Liver (tissue), 9 donors: Measurements from ENCODE around the gene F2RL1. TPM values are rescaled to one million over a fixed set of nuclear protein-coding genes. Genes with fewer than 3 reads are reported as not detected.
"Not testable (repeated sequence)": the region's sequence is repeated elsewhere in the genome, so short reads cannot be mapped to it uniquely, and the experiment has no call there.

ENCODE experiments used
- DNase-seq: peaks from one replicate; pipeline ENCODE4 v3.0.0-alpha.2; 2017; ENCODE audit warnings: low spot score
- H3K27ac ChIP-seq, 2 donors: one replicate each; pipeline ENCODE4 v1.7.0; 2013; ENCODE audit warnings: inconsistent platforms in 2 of 2, low read length in 2 of 2, control low read depth in 1 of 2, low read depth in 1 of 2, mild to moderate bottlenecking in 1 of 2
- H3K27me3 ChIP-seq, 4 donors: one replicate each; pipeline versions ENCODE4 v1.6.1 to v1.7.0; 2013; ENCODE audit warnings: low read length in 3 of 4, inconsistent platforms in 1 of 4, mild to moderate bottlenecking in 1 of 4, moderate library complexity in 1 of 4; ENCODE audit not compliant: control insufficient read depth in 4 of 4, insufficient read depth in 4 of 4
- H3K36me3 ChIP-seq, 4 donors: one replicate each; pipeline versions ENCODE4 v1.6.1 to v1.7.0; 2013; ENCODE audit warnings: low read length in 3 of 4, mild to moderate bottlenecking in 3 of 4, low read depth in 1 of 4, moderate library complexity in 1 of 4; ENCODE audit not compliant: control insufficient read depth in 4 of 4, insufficient read depth in 3 of 4
- H3K4me1 ChIP-seq, 4 donors: one replicate each; pipeline versions ENCODE4 v1.6.1 to v1.7.0; 2013; ENCODE audit warnings: low read length in 3 of 4, mild to moderate bottlenecking in 3 of 4, moderate library complexity in 1 of 4; ENCODE audit not compliant: control insufficient read depth in 4 of 4, insufficient read depth in 4 of 4
- H3K4me3 ChIP-seq, 3 donors: one replicate each; pipeline versions ENCODE4 v1.6.1 to v1.7.0; 2013; ENCODE audit warnings: low read length in 3 of 3, control low read depth in 1 of 3, low read depth in 1 of 3, mild to moderate bottlenecking in 1 of 3
- H3K9ac ChIP-seq, 2 donors: one replicate each; pipeline ENCODE4 v1.7.0; 2013; ENCODE audit warnings: low read length in 2 of 2, mild to moderate bottlenecking in 2 of 2, moderate library complexity in 2 of 2, control low read depth in 1 of 2, low read depth in 1 of 2
- H3K9me3 ChIP-seq, 4 donors: one replicate each; pipeline versions ENCODE4 v1.6.1 to v1.7.0; 2013; ENCODE audit warnings: low read length in 3 of 4; ENCODE audit not compliant: control insufficient read depth in 4 of 4
- EGR1 ChIP-seq, 2 donors: IDR thresholded peaks; 2 replicates each; pipeline ENCODE4 v1.6.1; 2016 to 2018; ENCODE audit warnings: antibody characterized with exemption in 2 of 2, low read depth in 2 of 2
- FOXA1 ChIP-seq: IDR thresholded peaks from 2 replicates; pipeline ENCODE4 v1.6.1; 2016; ENCODE audit warnings: antibody characterized with exemption
- FOXA2 ChIP-seq: IDR thresholded peaks from 2 replicates; pipeline ENCODE4 v1.6.1; 2016; ENCODE audit warnings: antibody characterized with exemption
- GABPA ChIP-seq, 2 donors: IDR thresholded peaks in 1 of 2; conservative IDR thresholded peaks in 1 of 2; 2 replicates each; pipeline ENCODE4 v1.6.1; 2016; ENCODE audit warnings: antibody characterized with exemption in 2 of 2, mild to moderate bottlenecking in 1 of 2, moderate library complexity in 1 of 2
- HNF4A ChIP-seq, 2 donors: conservative IDR thresholded peaks; 2 replicates each; pipeline ENCODE4 v1.6.1; 2016; ENCODE audit warnings: antibody characterized with exemption in 2 of 2, mild to moderate bottlenecking in 2 of 2
- JUND ChIP-seq, 2 donors: IDR thresholded peaks; 2 replicates each; pipeline ENCODE4 v1.6.1; 2016; ENCODE audit warnings: antibody characterized with exemption in 2 of 2
- MAX ChIP-seq: IDR thresholded peaks from 2 replicates; pipeline ENCODE4 v1.6.1; 2016; ENCODE audit warnings: antibody characterized with exemption
- RAD21 ChIP-seq, 2 donors: IDR thresholded peaks; 2 replicates each; pipeline ENCODE4 v1.6.1; 2016; ENCODE audit warnings: antibody characterized with exemption in 2 of 2, mild to moderate bottlenecking in 2 of 2
- RXRA ChIP-seq, 2 donors: IDR thresholded peaks; 2 replicates each; pipeline ENCODE4 v1.6.1; 2017 to 2018; ENCODE audit warnings: antibody characterized with exemption in 2 of 2, mild to moderate bottlenecking in 1 of 2
- SP1 ChIP-seq: IDR thresholded peaks from 2 replicates; pipeline ENCODE4 v1.6.1; 2018; ENCODE audit warnings: antibody characterized with exemption, mild to moderate bottlenecking
- TAF1 ChIP-seq: conservative IDR thresholded peaks from 2 replicates; pipeline ENCODE4 v1.6.1; 2016; ENCODE audit warnings: antibody characterized with exemption, mild to moderate bottlenecking
- YY1 ChIP-seq: IDR thresholded peaks from 2 replicates; pipeline ENCODE4 v1.6.1; 2016; ENCODE audit warnings: antibody characterized with exemption, mild to moderate bottlenecking
- WGBS: extraction: QIAGEN DNeasy Blood & Tissue Kit; methylation state at CpG from one replicate; pipeline ENCODE4 v1.1.7; 2013; 5-methylcytosine and 5-hydroxymethylcytosine counted together
- polyA plus RNA-seq, 2 donors: library from polyadenylated mRNA; stranded (reverse) in 1 of 2; unstranded in 1 of 2; fragments of 200-250 nt in 1 of 2; fragments of >200 nt in 1 of 2; fragmentation: Nextera tagmentation in 1 of 2; extraction: Ambion mirVana in 1 of 2; gene quantifications; one replicate each; pipeline versions ENCODE4 v1.2.1 to v1.2.3, GENCODE V29; 2013 to 2015
- total RNA-seq, 2 donors: library from RNA; depleted of rRNA; stranded (reverse); fragments of >200 nt; gene quantifications; one replicate each; pipeline ENCODE4 v1.2.3, GENCODE V29; 2014
- TF ChIP-seq, protein P1 (sequence below): fragments of 150-350 bp; IDR thresholded peaks from 2 replicates; pipeline ENCODE4 v1.5.1; 2017; ENCODE audit warnings: improper control_type of control experiment, low read depth, low read length; ENCODE audit not compliant: missing input control
- TF ChIP-seq, protein P2 (sequence below): IDR thresholded peaks from 2 replicates; pipeline ENCODE4 v1.6.1; 2016; ENCODE audit warnings: antibody characterized with exemption
- TF ChIP-seq, protein P3 (sequence below): IDR thresholded peaks from 2 replicates; pipeline ENCODE4 v1.6.1; 2016; ENCODE audit warnings: antibody characterized with exemption, mild to moderate bottlenecking
- donor health status: healthy.
- donor health status: healthy.
- donor health status: healthy.
- donor health status: healthy.
- donor health status: healthy.

The F2RL1 gene
- total and polyA plus RNA-seq, 4 donors, result 3.1 to 8.9 (median 5.7) TPM

- 95% methylated on average over 4 of the region's 4 CpGs for WGBS
- not testable (repeated sequence) for H3K36me3 ChIP-seq, H3K9ac ChIP-seq, H3K4me1 ChIP-seq, H3K27me3 ChIP-seq, H3K4me3 ChIP-seq, H3K9me3 ChIP-seq, H3K27ac ChIP-seq, DNase-seq
Measured at GRCh38 chr5:76780616-76781015, 38.2 kb upstream of the F2RL1 start.

DNA sequence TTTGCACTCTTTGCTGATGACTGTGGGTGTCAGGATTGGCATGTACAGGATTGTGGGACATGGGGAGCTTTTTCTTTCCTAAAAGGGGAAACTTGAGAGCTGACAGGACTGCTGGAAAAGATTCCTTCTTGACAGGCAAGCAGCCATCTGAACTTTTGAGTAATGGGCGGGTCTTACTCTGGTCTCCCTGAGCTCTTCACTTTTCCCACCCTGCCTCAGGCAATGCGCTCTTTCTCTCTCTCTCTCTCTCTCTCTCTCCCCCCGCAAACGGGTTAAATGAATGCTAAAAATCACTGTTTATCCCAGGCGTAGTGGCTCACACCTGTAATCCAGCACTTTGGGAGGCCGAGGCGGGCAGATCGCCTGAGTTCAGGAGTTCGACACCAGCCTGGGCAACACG lies 37.1 kb upstream of the F2RL1 start:
- TF ChIP-seq, protein P1, sequence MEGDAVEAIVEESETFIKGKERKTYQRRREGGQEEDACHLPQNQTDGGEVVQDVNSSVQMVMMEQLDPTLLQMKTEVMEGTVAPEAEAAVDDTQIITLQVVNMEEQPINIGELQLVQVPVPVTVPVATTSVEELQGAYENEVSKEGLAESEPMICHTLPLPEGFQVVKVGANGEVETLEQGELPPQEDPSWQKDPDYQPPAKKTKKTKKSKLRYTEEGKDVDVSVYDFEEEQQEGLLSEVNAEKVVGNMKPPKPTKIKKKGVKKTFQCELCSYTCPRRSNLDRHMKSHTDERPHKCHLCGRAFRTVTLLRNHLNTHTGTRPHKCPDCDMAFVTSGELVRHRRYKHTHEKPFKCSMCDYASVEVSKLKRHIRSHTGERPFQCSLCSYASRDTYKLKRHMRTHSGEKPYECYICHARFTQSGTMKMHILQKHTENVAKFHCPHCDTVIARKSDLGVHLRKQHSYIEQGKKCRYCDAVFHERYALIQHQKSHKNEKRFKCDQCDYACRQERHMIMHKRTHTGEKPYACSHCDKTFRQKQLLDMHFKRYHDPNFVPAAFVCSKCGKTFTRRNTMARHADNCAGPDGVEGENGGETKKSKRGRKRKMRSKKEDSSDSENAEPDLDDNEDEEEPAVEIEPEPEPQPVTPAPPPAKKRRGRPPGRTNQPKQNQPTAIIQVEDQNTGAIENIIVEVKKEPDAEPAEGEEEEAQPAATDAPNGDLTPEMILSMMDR, result no peak
- TF ChIP-seq RAD21 (IDR thresholded peaks at IDR 0.05) (no peak), MAX (no peak), TAF1 (no peak), FOXA2 (no peak), EGR1 (IDR thresholded peaks at IDR 0.05; ENCODE audit: low read depth in 2 of 2) (no peak), HNF4A (conservative IDR thresholded peaks at IDR 0.05) (no peak), YY1 (no peak), GABPA (IDR thresholded peaks at IDR 0.05 in 1 of 2, conservative IDR thresholded peaks at IDR 0.05 in 1 of 2) (no peak), JUND (IDR thresholded peaks at IDR 0.05) (no peak), RXRA (IDR thresholded peaks at IDR 0.05) (no peak), FOXA1 (no peak), SP1 (no peak)
- TF ChIP-seq, protein P2, sequence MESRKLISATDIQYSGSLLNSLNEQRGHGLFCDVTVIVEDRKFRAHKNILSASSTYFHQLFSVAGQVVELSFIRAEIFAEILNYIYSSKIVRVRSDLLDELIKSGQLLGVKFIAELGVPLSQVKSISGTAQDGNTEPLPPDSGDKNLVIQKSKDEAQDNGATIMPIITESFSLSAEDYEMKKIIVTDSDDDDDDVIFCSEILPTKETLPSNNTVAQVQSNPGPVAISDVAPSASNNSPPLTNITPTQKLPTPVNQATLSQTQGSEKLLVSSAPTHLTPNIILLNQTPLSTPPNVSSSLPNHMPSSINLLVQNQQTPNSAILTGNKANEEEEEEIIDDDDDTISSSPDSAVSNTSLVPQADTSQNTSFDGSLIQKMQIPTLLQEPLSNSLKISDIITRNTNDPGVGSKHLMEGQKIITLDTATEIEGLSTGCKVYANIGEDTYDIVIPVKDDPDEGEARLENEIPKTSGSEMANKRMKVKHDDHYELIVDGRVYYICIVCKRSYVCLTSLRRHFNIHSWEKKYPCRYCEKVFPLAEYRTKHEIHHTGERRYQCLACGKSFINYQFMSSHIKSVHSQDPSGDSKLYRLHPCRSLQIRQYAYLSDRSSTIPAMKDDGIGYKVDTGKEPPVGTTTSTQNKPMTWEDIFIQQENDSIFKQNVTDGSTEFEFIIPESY, result no peak
- TF ChIP-seq, protein P3, sequence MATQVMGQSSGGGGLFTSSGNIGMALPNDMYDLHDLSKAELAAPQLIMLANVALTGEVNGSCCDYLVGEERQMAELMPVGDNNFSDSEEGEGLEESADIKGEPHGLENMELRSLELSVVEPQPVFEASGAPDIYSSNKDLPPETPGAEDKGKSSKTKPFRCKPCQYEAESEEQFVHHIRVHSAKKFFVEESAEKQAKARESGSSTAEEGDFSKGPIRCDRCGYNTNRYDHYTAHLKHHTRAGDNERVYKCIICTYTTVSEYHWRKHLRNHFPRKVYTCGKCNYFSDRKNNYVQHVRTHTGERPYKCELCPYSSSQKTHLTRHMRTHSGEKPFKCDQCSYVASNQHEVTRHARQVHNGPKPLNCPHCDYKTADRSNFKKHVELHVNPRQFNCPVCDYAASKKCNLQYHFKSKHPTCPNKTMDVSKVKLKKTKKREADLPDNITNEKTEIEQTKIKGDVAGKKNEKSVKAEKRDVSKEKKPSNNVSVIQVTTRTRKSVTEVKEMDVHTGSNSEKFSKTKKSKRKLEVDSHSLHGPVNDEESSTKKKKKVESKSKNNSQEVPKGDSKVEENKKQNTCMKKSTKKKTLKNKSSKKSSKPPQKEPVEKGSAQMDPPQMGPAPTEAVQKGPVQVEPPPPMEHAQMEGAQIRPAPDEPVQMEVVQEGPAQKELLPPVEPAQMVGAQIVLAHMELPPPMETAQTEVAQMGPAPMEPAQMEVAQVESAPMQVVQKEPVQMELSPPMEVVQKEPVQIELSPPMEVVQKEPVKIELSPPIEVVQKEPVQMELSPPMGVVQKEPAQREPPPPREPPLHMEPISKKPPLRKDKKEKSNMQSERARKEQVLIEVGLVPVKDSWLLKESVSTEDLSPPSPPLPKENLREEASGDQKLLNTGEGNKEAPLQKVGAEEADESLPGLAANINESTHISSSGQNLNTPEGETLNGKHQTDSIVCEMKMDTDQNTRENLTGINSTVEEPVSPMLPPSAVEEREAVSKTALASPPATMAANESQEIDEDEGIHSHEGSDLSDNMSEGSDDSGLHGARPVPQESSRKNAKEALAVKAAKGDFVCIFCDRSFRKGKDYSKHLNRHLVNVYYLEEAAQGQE, result no peak
- Histone ChIP-seq H3K36me3 (no peaks in the 10 kb centered on the region), H3K27me3 (no peaks in the 10 kb centered on the region), H3K4me3 (no peak overlapping the region), H3K4me1 (peaks cover 0 to 2% (median 0%) of the 10 kb centered on the region in 4 donors), H3K9me3 (no peaks in the 10 kb centered on the region), H3K27ac (no peak overlapping the region), H3K9ac (no peak overlapping the region)
- 93% methylated on average over 10 of the region's 10 CpGs for WGBS
- no peak for DNase-seq
